ENCODE results near the gene ZFYVE19. TPM values are rescaled to one million over a fixed set of nuclear protein-coding genes. Genes with fewer than 3 reads are reported as not detected.

ZFYVE19 gene
- total and polyA plus RNA-seq, 2 of the 13 experiments (the other 11 are each of a cell fraction or from before 2014, with no cell fraction given): 23.3 to 44.0 TPM

DNA sequence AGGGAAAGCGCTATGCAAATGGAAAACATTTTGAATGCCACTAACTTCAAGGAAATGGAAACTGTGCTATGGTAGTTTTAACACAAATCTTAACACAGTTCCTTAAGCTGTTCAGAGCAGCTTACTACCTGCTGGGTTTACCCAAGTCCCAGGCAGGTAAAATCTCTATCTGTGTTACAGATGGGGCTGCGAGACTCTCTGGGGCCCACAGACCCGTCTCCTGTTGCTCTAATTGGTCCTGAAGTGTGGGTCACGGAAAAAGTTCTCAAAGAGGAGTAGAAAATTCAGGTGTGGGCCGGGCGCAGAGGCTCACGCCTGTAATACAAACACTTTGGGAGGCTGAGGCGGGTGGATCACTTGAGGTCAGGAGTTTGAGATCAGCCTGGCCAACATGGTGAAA, 16.9 kb upstream of the ZFYVE19 start:
- no peaks in the 10 kb centered on the region for H4K20me1 ChIP-seq (ENCODE audit: insufficient read depth, low read length)
- CTCF ChIA-PET (ENCODE audit: low intra/inter-chr PET ratio, low total read pairs): no interaction called here
- no peak overlapping the region for H3K4me2 ChIP-seq (ENCODE audit: low read depth, low read length)
- H2AFZ ChIP-seq (ENCODE audit: low read length): no peak overlapping the region
- no peak overlapping the region for H3K9ac ChIP-seq (ENCODE audit: insufficient read depth, low read depth, low read length)
- H3K4me1 ChIP-seq (ENCODE audit: insufficient read depth, low read length): peaks cover 56% of the 10 kb centered on the region
- H3K79me2 ChIP-seq (ENCODE audit: insufficient read depth, low read length): peaks cover 18% of the 10 kb centered on the region
- no peak for DNase-seq (ENCODE audit: low spot score)
- no peak overlapping the region for H3K4me3 ChIP-seq (replicated peaks in 1 of 3; ENCODE audit: insufficient read depth in 1 of 3, low read depth in 2 of 3, low read length in 3 of 3)
- H3K27me3 ChIP-seq (ENCODE audit: control insufficient read depth in 1 of 2, insufficient read depth in 2 of 2, low read length in 2 of 2): no peaks in the 10 kb centered on the region
- intact Hi-C loops (cut with micrococcal nuclease; ENCODE audit: unreplicated experiment) (no loop called here), in situ Hi-C loops (cut with HindIII; ENCODE audit: extremely low pct_ligation_motif_present, low pct_unique_long_range_greater_than_20kb) (no loop called here)
- no peak for FAIRE-seq
- H3K9me3 ChIP-seq (ENCODE audit: low read length): no peaks in the 10 kb centered on the region
- POLR2A ChIA-PET: no interaction called here
- ATAC-seq: no peak
- H3K36me3 ChIP-seq (replicated peaks in 1 of 2; ENCODE audit: control insufficient read depth in 1 of 2, insufficient read depth in 2 of 2, low read length in 2 of 2): 0 out of 5 replicates have a peak, but pooled peaks cover 0 to 4% of the 10 kb centered on the region in 2 experiments
- BruUV-seq (replicated peaks): no TSS peak
- WGBS (ENCODE audit: low lambda C conversion rate): 98% methylated on average over 8 of the region's 8 CpGs
- TF ChIP-seq NAIF1 (CRISPR knock-in tag; IDR thresholded peaks at IDR 0.05; ENCODE audit: borderline replicate concordance): no peak
- TF ChIP-seq HNF1A (IDR thresholded peaks at IDR 0.05; ENCODE audit: low read depth): no peak
- no peak for TF ChIP-seq HNF1A (CRISPR knock-in tag; IDR thresholded peaks at IDR 0.05; ENCODE audit: borderline replicate concordance)
- TF ChIP-seq SIN3A (IDR thresholded peaks at IDR 0.05; ENCODE audit: borderline replicate concordance, low read depth, low read length): no peak
- no peak for TF ChIP-seq TBP (CRISPR knock-in tag; IDR thresholded peaks at IDR 0.05)
- no peak for TF ChIP-seq ZNF121 (CRISPR knock-in tag; IDR thresholded peaks at IDR 0.05)
- TF ChIP-seq ZSCAN31 (CRISPR knock-in tag; IDR thresholded peaks at IDR 0.05; ENCODE audit: low read depth): no peak
- no peak for TF ChIP-seq ZNF724P (CRISPR knock-in tag; IDR thresholded peaks at IDR 0.05; ENCODE audit: borderline replicate concordance)
- no peak for TF ChIP-seq MNT (IDR thresholded peaks at IDR 0.05)
- TF ChIP-seq ZNF816 (CRISPR knock-in tag; IDR thresholded peaks at IDR 0.05; ENCODE audit: borderline replicate concordance): no peak
- no peak overlapping the region for H3K27ac ChIP-seq (ENCODE audit: extremely low read length, insufficient read depth, low read length)

Data from HepG2 (cell line).